GM23338 (cell line): Measurements from ENCODE around the gene ZNF536. TPM values are rescaled to one million over a fixed set of nuclear protein-coding genes. Genes with fewer than 3 reads are reported as not detected.

Experiments
- ATAC-seq: fragments of 200-7000 bp; cut with Tn5 transposase; 3 replicates; pipeline ENCODE4 v1.9.1; 2020
- DNase-seq: peaks from one replicate; pipeline ENCODE4 v3.0.0-alpha.2; 2015; ENCODE audit warnings: low spot score
- H2AFZ ChIP-seq: fragments of 200-600 bp; sonication (generic); 2 replicates; pipeline ENCODE4 v1.8.0; 2016; ENCODE audit warnings: antibody characterized with exemption, mild to moderate bottlenecking, moderate library complexity
- H3F3A ChIP-seq: fragments of 200-600 bp; sonication (generic); replicated peaks from 2 replicates; pipeline ENCODE4 v1.8.0; 2017; ENCODE audit warnings: antibody characterized with exemption, mixed run types, low read depth
- H3K27ac ChIP-seq: fragments of 200-600 bp; sonication (generic); 2 replicates; pipeline ENCODE4 v1.6.1; 2016; ENCODE audit warnings: low read depth
- H3K27me3 ChIP-seq: fragments of 200-600 bp; sonication (generic); 2 replicates; pipeline ENCODE4 v1.8.0; 2016; ENCODE audit warnings: mild to moderate bottlenecking, mixed run types, moderate library complexity; ENCODE audit not compliant: insufficient read depth
- H3K36me3 ChIP-seq: fragments of 200-600 bp; sonication (generic); 2 replicates; pipeline ENCODE4 v1.8.0; 2016; ENCODE audit warnings: mild to moderate bottlenecking; ENCODE audit not compliant: insufficient read depth
- H3K4me1 ChIP-seq: fragments of 200-600 bp; sonication (generic); 2 replicates; pipeline ENCODE4 v1.8.0; 2016; ENCODE audit warnings: mild to moderate bottlenecking, moderate library complexity; ENCODE audit not compliant: insufficient read depth
- H3K4me2 ChIP-seq: fragments of 200-600 bp; sonication (generic); 2 replicates; pipeline ENCODE4 v1.7.1; 2017; ENCODE audit warnings: mixed run types
- H3K4me3 ChIP-seq: fragments of 200-600 bp; sonication (generic); 2 replicates; pipeline ENCODE4 v1.6.1; 2016; ENCODE audit warnings: mixed run types
- H3K79me2 ChIP-seq: fragments of 200-600 bp; sonication (generic); replicated peaks from 2 replicates; pipeline ENCODE4 v1.8.0; 2017; ENCODE audit warnings: mild to moderate bottlenecking; ENCODE audit not compliant: insufficient read depth
- H3K9me2 ChIP-seq: fragments of 200-600 bp; sonication (generic); 2 replicates; pipeline ENCODE4 v1.8.0; 2017; ENCODE audit not compliant: insufficient read depth
- H4K20me1 ChIP-seq: fragments of 200-600 bp; sonication (generic); replicated peaks from 2 replicates; pipeline ENCODE4 v1.8.0; 2017; ENCODE audit warnings: mild to moderate bottlenecking; ENCODE audit not compliant: insufficient read depth
- H3K27ac Mint-ChIP-seq: 2 replicates; pipeline ENCODE4 v1.8.0; 2020; ENCODE audit warnings: inconsistent platforms, mild to moderate bottlenecking, moderate library complexity, mixed read lengths
- H3K27me3 Mint-ChIP-seq: 3 replicates; pipeline ENCODE4 v1.8.0; 2022; ENCODE audit warnings: low read depth, mild to moderate bottlenecking, moderate library complexity, mixed read lengths, inconsistent platforms; ENCODE audit not compliant: insufficient read depth, poor library complexity
- H3K36me3 Mint-ChIP-seq: 3 replicates; pipeline ENCODE4 v1.8.0; 2021; ENCODE audit warnings: low read depth, mild to moderate bottlenecking, inconsistent platforms, moderate library complexity, mixed read lengths
- H3K4me1 Mint-ChIP-seq: 3 replicates; pipeline ENCODE4 v1.8.0; 2020; ENCODE audit warnings: mild to moderate bottlenecking, inconsistent platforms, mixed read lengths
- H3K4me3 Mint-ChIP-seq: 3 replicates; pipeline ENCODE4 v1.8.0; 2021; ENCODE audit warnings: moderate library complexity, mild to moderate bottlenecking, inconsistent platforms, mixed read lengths
- H3K9me3 Mint-ChIP-seq: 3 replicates; pipeline ENCODE4 v1.8.0; 2020; ENCODE audit warnings: moderate library complexity, mild to moderate bottlenecking, inconsistent platforms, mixed read lengths
- CREB1 ChIP-seq: fragments of 250-450 bp; sonication (Bioruptor Pico); IDR thresholded peaks from 2 replicates; pipeline ENCODE4 v1.5.0; 2020; ENCODE audit warnings: low read depth, mild to moderate bottlenecking, moderate library complexity
- CTCF ChIP-seq, 2 experiments: fragments of 200-600 bp in 1 of 2; sonication (generic) in 1 of 2; conservative IDR thresholded peaks; 2 replicates each; pipeline versions ENCODE4 v1.5.1 to v1.6.1; 2016 to 2017; ENCODE audit warnings: antibody characterized with exemption in 2 of 2, low read depth in 2 of 2, mild to moderate bottlenecking in 2 of 2, moderate library complexity in 1 of 2
- EZH2 ChIP-seq: fragments of 200-600 bp; sonication (generic); IDR thresholded peaks from one replicate; pipeline ENCODE4 v1.8.0; 2017; ENCODE audit warnings: antibody characterized with exemption, mild to moderate bottlenecking, low read depth; ENCODE audit not compliant: unreplicated experiment
- EZH2phosphoT487 ChIP-seq: fragments of 200-600 bp; sonication (generic); IDR thresholded peaks from one replicate; pipeline ENCODE4 v1.8.1; 2018; ENCODE audit warnings: antibody characterized with exemption; ENCODE audit not compliant: unreplicated experiment
- JUNB ChIP-seq: IDR thresholded peaks from one replicate; pipeline ENCODE4 v1.6.1; 2016; ENCODE audit warnings: antibody characterized with exemption; ENCODE audit not compliant: unreplicated experiment
- NANOG ChIP-seq: IDR thresholded peaks from 2 replicates; pipeline ENCODE4 v1.6.1; 2016; ENCODE audit warnings: antibody characterized with exemption, borderline replicate concordance
- POLR2AphosphoS5 ChIP-seq: IDR thresholded peaks from 2 replicates; pipeline ENCODE4 v1.6.1; 2016; ENCODE audit warnings: antibody characterized with exemption, low read depth
- STAT1 ChIP-seq: IDR thresholded peaks from one replicate; pipeline ENCODE4 v1.6.1; 2016; ENCODE audit warnings: antibody characterized with exemption; ENCODE audit not compliant: unreplicated experiment
- ZNF114 ChIP-seq: fragments of 250-450 bp; sonication (Bioruptor Pico); IDR thresholded peaks from 2 replicates; pipeline ENCODE4 v1.5.0; 2020; ENCODE audit warnings: mild to moderate bottlenecking, moderate library complexity
- ZNF331 ChIP-seq: fragments of 250-450 bp; sonication (Bioruptor Pico); IDR thresholded peaks from 2 replicates; pipeline ENCODE4 v1.5.0; 2020; ENCODE audit warnings: low read depth, mild to moderate bottlenecking, moderate library complexity
- polyA plus RNA-seq: library from polyadenylated mRNA; unstranded; fragments of >200 nt; fragmentation: Nextera tagmentation; extraction: Ambion mirVana; gene quantifications from 2 replicates; pipeline ENCODE4 v1.2.1, GENCODE V29; 2016
- total RNA-seq: library from RNA; depleted of rRNA; stranded (reverse); fragments of >200 nt; shearing (Covaris generic); gene quantifications from 2 replicates; pipeline ENCODE4 v1.2.3, GENCODE V29; 2014
- TF ChIP-seq, protein P1 (sequence below): IDR thresholded peaks from 2 replicates; pipeline ENCODE4 v1.6.1; 2016; ENCODE audit warnings: antibody characterized with exemption
- TF ChIP-seq, protein P2 (sequence below): IDR thresholded peaks from one replicate; pipeline ENCODE4 v1.6.1; 2018; ENCODE audit warnings: antibody characterized with exemption; ENCODE audit not compliant: unreplicated experiment
- TF ChIP-seq, protein P3 (sequence below): fragments of 250-450 bp; sonication (Bioruptor Pico); IDR thresholded peaks from 2 replicates; pipeline ENCODE4 v1.5.0; 2020; ENCODE audit warnings: mild to moderate bottlenecking, moderate library complexity

ZNF536 gene
- total and polyA plus RNA-seq, 2 experiments from 2014 or later = 0.07 TPM; not detected in 1

- H3K27me3 Mint-ChIP-seq = peaks cover 14% of the 10 kb centered on the region
- no peak for TF ChIP-seq ZNF331 (CRISPR knock-in tag)
- no peak for TF ChIP-seq STAT1
- no peak for TF ChIP-seq EZH2phosphoT487
- TF ChIP-seq JUNB = no peak
- no peak for TF ChIP-seq CTCF (conservative IDR thresholded peaks at IDR 0.05; ENCODE audit: low read depth in 2 of 2)
- no peak for TF ChIP-seq ZNF114 (CRISPR knock-in tag)
- TF ChIP-seq, protein P1, sequence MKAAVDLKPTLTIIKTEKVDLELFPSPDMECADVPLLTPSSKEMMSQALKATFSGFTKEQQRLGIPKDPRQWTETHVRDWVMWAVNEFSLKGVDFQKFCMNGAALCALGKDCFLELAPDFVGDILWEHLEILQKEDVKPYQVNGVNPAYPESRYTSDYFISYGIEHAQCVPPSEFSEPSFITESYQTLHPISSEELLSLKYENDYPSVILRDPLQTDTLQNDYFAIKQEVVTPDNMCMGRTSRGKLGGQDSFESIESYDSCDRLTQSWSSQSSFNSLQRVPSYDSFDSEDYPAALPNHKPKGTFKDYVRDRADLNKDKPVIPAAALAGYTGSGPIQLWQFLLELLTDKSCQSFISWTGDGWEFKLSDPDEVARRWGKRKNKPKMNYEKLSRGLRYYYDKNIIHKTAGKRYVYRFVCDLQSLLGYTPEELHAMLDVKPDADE = no peak
- no peak for TF ChIP-seq EZH2
- TF ChIP-seq, protein P2, sequence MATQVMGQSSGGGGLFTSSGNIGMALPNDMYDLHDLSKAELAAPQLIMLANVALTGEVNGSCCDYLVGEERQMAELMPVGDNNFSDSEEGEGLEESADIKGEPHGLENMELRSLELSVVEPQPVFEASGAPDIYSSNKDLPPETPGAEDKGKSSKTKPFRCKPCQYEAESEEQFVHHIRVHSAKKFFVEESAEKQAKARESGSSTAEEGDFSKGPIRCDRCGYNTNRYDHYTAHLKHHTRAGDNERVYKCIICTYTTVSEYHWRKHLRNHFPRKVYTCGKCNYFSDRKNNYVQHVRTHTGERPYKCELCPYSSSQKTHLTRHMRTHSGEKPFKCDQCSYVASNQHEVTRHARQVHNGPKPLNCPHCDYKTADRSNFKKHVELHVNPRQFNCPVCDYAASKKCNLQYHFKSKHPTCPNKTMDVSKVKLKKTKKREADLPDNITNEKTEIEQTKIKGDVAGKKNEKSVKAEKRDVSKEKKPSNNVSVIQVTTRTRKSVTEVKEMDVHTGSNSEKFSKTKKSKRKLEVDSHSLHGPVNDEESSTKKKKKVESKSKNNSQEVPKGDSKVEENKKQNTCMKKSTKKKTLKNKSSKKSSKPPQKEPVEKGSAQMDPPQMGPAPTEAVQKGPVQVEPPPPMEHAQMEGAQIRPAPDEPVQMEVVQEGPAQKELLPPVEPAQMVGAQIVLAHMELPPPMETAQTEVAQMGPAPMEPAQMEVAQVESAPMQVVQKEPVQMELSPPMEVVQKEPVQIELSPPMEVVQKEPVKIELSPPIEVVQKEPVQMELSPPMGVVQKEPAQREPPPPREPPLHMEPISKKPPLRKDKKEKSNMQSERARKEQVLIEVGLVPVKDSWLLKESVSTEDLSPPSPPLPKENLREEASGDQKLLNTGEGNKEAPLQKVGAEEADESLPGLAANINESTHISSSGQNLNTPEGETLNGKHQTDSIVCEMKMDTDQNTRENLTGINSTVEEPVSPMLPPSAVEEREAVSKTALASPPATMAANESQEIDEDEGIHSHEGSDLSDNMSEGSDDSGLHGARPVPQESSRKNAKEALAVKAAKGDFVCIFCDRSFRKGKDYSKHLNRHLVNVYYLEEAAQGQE = no peak
- TF ChIP-seq, protein P3, sequence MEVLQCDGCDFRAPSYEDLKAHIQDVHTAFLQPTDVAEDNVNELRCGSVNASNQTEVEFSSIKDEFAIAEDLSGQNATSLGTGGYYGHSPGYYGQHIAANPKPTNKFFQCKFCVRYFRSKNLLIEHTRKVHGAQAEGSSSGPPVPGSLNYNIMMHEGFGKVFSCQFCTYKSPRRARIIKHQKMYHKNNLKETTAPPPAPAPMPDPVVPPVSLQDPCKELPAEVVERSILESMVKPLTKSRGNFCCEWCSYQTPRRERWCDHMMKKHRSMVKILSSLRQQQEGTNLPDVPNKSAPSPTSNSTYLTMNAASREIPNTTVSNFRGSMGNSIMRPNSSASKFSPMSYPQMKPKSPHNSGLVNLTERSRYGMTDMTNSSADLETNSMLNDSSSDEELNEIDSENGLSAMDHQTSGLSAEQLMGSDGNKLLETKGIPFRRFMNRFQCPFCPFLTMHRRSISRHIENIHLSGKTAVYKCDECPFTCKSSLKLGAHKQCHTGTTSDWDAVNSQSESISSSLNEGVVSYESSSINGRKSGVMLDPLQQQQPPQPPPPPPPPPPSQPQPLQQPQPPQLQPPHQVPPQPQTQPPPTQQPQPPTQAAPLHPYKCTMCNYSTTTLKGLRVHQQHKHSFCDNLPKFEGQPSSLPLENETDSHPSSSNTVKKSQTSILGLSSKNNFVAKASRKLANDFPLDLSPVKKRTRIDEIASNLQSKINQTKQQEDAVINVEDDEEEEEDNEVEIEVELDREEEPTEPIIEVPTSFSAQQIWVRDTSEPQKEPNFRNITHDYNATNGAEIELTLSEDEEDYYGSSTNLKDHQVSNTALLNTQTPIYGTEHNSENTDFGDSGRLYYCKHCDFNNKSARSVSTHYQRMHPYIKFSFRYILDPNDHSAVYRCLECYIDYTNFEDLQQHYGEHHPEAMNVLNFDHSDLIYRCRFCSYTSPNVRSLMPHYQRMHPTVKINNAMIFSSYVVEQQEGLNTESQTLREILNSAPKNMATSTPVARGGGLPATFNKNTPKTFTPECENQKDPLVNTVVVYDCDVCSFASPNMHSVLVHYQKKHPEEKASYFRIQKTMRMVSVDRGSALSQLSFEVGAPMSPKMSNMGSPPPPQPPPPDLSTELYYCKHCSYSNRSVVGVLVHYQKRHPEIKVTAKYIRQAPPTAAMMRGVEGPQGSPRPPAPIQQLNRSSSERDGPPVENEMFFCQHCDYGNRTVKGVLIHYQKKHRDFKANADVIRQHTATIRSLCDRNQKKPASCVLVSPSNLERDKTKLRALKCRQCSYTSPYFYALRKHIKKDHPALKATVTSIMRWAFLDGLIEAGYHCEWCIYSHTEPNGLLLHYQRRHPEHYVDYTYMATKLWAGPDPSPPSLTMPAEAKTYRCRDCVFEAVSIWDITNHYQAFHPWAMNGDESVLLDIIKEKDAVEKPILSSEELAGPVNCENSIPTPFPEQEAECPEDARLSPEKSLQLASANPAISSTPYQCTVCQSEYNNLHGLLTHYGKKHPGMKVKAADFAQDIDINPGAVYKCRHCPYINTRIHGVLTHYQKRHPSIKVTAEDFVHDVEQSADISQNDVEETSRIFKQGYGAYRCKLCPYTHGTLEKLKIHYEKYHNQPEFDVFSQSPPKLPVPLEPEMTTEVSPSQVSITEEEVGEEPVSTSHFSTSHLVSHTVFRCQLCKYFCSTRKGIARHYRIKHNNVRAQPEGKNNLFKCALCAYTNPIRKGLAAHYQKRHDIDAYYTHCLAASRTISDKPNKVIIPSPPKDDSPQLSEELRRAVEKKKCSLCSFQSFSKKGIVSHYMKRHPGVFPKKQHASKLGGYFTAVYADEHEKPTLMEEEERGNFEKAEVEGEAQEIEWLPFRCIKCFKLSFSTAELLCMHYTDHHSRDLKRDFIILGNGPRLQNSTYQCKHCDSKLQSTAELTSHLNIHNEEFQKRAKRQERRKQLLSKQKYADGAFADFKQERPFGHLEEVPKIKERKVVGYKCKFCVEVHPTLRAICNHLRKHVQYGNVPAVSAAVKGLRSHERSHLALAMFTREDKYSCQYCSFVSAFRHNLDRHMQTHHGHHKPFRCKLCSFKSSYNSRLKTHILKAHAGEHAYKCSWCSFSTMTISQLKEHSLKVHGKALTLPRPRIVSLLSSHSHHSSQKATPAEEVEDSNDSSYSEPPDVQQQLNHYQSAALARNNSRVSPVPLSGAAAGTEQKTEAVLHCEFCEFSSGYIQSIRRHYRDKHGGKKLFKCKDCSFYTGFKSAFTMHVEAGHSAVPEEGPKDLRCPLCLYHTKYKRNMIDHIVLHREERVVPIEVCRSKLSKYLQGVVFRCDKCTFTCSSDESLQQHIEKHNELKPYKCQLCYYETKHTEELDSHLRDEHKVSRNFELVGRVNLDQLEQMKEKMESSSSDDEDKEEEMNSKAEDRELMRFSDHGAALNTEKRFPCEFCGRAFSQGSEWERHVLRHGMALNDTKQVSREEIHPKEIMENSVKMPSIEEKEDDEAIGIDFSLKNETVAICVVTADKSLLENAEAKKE (CRISPR knock-in tag) = no peak
- no peak for TF ChIP-seq CREB1 (CRISPR knock-in tag)
- TF ChIP-seq POLR2AphosphoS5 = no peak
- TF ChIP-seq NANOG = no peak
- H4K20me1 ChIP-seq = no peaks in the 10 kb centered on the region
- no peak overlapping the region for H3K4me3 Mint-ChIP-seq
- H3K9me2 ChIP-seq = peaks cover under 1% of the 10 kb centered on the region; the same call in 1 of the 2 replicates
- peaks cover 22% of the 10 kb centered on the region for H3K4me1 ChIP-seq
- no peaks in the 10 kb centered on the region for H3K36me3 ChIP-seq
- H3K27ac Mint-ChIP-seq = no peak overlapping the region
- H3K9me3 Mint-ChIP-seq = no peaks in the 10 kb centered on the region; the same call in 2 of the 3 replicates
- no peak overlapping the region for H3K4me3 ChIP-seq
- no peak overlapping the region for H3K4me2 ChIP-seq
- no peaks in the 10 kb centered on the region for H3K27me3 ChIP-seq
- H3F3A ChIP-seq = no peaks in the 10 kb centered on the region
- peaks cover 36% of the 10 kb centered on the region for H3K4me1 Mint-ChIP-seq
- DNase-seq = no peak
- no peaks in the 10 kb centered on the region for H3K79me2 ChIP-seq
- no peak; the same call in 2 of the 3 replicates for ATAC-seq
- no peaks in the 10 kb centered on the region for H3K36me3 Mint-ChIP-seq
- H2AFZ ChIP-seq = no peak overlapping the region
- no peak overlapping the region for H3K27ac ChIP-seq
Observed at GRCh38 chr19:30567536-30568232, 195.5 kb downstream of the ZNF536 start.
